Astrocyte (in vitro differentiated cells and primary cell): Measurements from ENCODE around the gene HYDIN. TPM values are rescaled to one million over a fixed set of nuclear protein-coding genes. Genes with fewer than 3 reads are reported as not detected.

Experiments used
- DNase-seq: peaks from one replicate; pipeline ENCODE4 v3.0.0-alpha.2; 2010; ENCODE audit warnings: low read depth
- FAIRE-seq: peaks from 2 replicates; lab custom pipeline; 2011; peaks lifted over from hg19 to GRCh38; lab: Jason Lieb, UNC
- H2AFZ ChIP-seq: 2 replicates; pipeline ENCODE4 v1.6.0; 2012; ENCODE audit warnings: low read depth, low read length, inconsistent platforms
- H3K27ac ChIP-seq: 2 replicates; pipeline ENCODE4 v1.5.1; 2011; ENCODE audit warnings: low read depth, low read length, inconsistent platforms
- H3K27me3 ChIP-seq: 2 replicates; pipeline ENCODE4 v1.6.0; 2011; ENCODE audit warnings: low read length, inconsistent platforms; ENCODE audit not compliant: insufficient read depth
- H3K36me3 ChIP-seq: 2 replicates; pipeline ENCODE4 v1.5.1; 2011; ENCODE audit warnings: low read length, inconsistent platforms; ENCODE audit not compliant: insufficient read depth
- H3K4me1 ChIP-seq: 2 replicates; pipeline ENCODE4 v1.5.1; 2011; ENCODE audit warnings: low read length, inconsistent platforms; ENCODE audit not compliant: insufficient read depth
- H3K4me2 ChIP-seq: 2 replicates; pipeline ENCODE4 v1.6.0; 2012; ENCODE audit warnings: low read length, inconsistent platforms
- H3K4me3 ChIP-seq: 2 replicates; pipeline ENCODE4 v1.5.1; 2011; ENCODE audit warnings: low read depth, mild to moderate bottlenecking, low read length, inconsistent platforms; ENCODE audit not compliant: insufficient read depth
- H3K79me2 ChIP-seq: 2 replicates; pipeline ENCODE4 v1.6.0; 2012; ENCODE audit warnings: mild to moderate bottlenecking, low read length, inconsistent platforms; ENCODE audit not compliant: insufficient read depth
- H3K9ac ChIP-seq: 2 replicates; pipeline ENCODE4 v1.6.0; 2012; ENCODE audit warnings: mild to moderate bottlenecking, low read length, inconsistent platforms
- H3K9me3 ChIP-seq: 2 replicates; pipeline ENCODE4 v1.5.1; 2012; ENCODE audit warnings: low read depth, mild to moderate bottlenecking, low read length, inconsistent platforms; ENCODE audit not compliant: insufficient read depth
- H4K20me1 ChIP-seq: 2 replicates; pipeline ENCODE4 v1.6.0; 2012; ENCODE audit warnings: low read length, inconsistent platforms; ENCODE audit not compliant: insufficient read depth
- H3K27ac Mint-ChIP-seq: one replicate; pipeline ENCODE4 v1.8.0; 2021; ENCODE audit warnings: mild to moderate bottlenecking, mixed read lengths; ENCODE audit not compliant: unreplicated experiment
- H3K27me3 Mint-ChIP-seq: one replicate; pipeline ENCODE4 v1.8.0; 2021; ENCODE audit warnings: low read depth, mixed read lengths; ENCODE audit not compliant: unreplicated experiment
- H3K36me3 Mint-ChIP-seq: one replicate; pipeline ENCODE4 v1.8.0; 2021; ENCODE audit warnings: low read depth, mixed read lengths; ENCODE audit not compliant: unreplicated experiment
- H3K4me1 Mint-ChIP-seq: one replicate; pipeline ENCODE4 v1.8.0; 2021; ENCODE audit warnings: low read depth, mixed read lengths; ENCODE audit not compliant: unreplicated experiment
- H3K4me3 Mint-ChIP-seq: one replicate; pipeline ENCODE4 v1.8.0; 2021; ENCODE audit warnings: mild to moderate bottlenecking, moderate library complexity, mixed read lengths; ENCODE audit not compliant: unreplicated experiment
- H3K9me3 Mint-ChIP-seq: one replicate; pipeline ENCODE4 v1.8.0; 2021; ENCODE audit warnings: mild to moderate bottlenecking, mixed read lengths; ENCODE audit not compliant: unreplicated experiment
- EZH2 ChIP-seq: IDR thresholded peaks from 2 replicates; pipeline ENCODE4 v1.6.1; 2012; ENCODE audit warnings: mild to moderate bottlenecking, low read length, inconsistent platforms; ENCODE audit not compliant: insufficient read depth
- total RNA-seq: library from RNA; stranded (reverse); gene quantifications from 2 replicates; pipeline ENCODE4 v1.2.1, GENCODE V29; 2021
- TF ChIP-seq, protein P1 (sequence below): IDR thresholded peaks from 2 replicates; pipeline ENCODE4 v1.5.1; 2011; ENCODE audit warnings: low read depth, mild to moderate bottlenecking, inconsistent platforms, low read length, moderate library complexity; ENCODE audit not compliant: insufficient read depth

The HYDIN gene
- total RNA-seq, 1 donor from 2014 or later = 1.4 TPM

DNA sequence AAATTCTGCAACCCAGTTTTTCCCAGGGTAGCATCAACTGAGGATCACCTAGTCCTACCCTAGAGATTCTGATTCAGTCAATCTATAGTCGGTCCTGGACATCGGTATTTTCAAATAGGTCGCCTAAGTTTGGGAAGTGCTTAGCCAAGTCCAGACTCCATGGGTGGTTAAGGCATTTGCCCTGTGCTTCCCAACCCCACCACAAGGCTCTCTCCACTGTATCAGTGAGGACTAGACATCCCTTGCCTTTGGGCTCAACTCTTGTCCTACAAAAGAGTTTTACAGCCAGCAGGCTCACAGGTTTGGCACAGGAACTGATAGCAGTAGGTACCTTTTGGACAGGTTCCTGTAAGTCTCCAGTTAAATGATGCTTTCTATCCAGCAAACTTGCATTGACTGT, 13.8 kb downstream of the HYDIN start:
- Histone ChIP-seq H2AFZ (no peak overlapping the region), H3K36me3 (no peaks in the 10 kb centered on the region), H3K79me2 (no peaks in the 10 kb centered on the region), H3K4me3 (no peak overlapping the region), H3K27ac (no peak overlapping the region), H3K9ac (no peak overlapping the region), H3K4me2 (no peak overlapping the region), H3K27me3 (no peaks in the 10 kb centered on the region), H3K4me1 (no peaks in the 10 kb centered on the region), H3K9me3 (no peaks in the 10 kb centered on the region), H4K20me1 (no peaks in the 10 kb centered on the region)
- peaks cover 2% of the 10 kb centered on the region for H3K27me3 Mint-ChIP-seq
- FAIRE-seq (no peak), DNase-seq (no peak)
- TF ChIP-seq, protein P1, sequence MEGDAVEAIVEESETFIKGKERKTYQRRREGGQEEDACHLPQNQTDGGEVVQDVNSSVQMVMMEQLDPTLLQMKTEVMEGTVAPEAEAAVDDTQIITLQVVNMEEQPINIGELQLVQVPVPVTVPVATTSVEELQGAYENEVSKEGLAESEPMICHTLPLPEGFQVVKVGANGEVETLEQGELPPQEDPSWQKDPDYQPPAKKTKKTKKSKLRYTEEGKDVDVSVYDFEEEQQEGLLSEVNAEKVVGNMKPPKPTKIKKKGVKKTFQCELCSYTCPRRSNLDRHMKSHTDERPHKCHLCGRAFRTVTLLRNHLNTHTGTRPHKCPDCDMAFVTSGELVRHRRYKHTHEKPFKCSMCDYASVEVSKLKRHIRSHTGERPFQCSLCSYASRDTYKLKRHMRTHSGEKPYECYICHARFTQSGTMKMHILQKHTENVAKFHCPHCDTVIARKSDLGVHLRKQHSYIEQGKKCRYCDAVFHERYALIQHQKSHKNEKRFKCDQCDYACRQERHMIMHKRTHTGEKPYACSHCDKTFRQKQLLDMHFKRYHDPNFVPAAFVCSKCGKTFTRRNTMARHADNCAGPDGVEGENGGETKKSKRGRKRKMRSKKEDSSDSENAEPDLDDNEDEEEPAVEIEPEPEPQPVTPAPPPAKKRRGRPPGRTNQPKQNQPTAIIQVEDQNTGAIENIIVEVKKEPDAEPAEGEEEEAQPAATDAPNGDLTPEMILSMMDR = no peak
- TF ChIP-seq EZH2 = no peak
- H3K4me1 Mint-ChIP-seq = peaks cover 4% of the 10 kb centered on the region
- H3K27ac Mint-ChIP-seq = no peak overlapping the region
- H3K4me3 Mint-ChIP-seq = no peak overlapping the region
- H3K36me3 Mint-ChIP-seq = no peaks in the 10 kb centered on the region
- no peaks in the 10 kb centered on the region for H3K9me3 Mint-ChIP-seq

- Histone ChIP-seq H3K79me2 (no peaks in the 10 kb centered on the region), H3K9ac (no peak overlapping the region), H3K4me2 (no peak overlapping the region), H3K4me3 (no peak overlapping the region), H3K9me3 (no peaks in the 10 kb centered on the region), H2AFZ (no peak overlapping the region), H3K27ac (no peak overlapping the region), H3K27me3 (no peaks in the 10 kb centered on the region), H4K20me1 (no peaks in the 10 kb centered on the region), H3K4me1 (no peaks in the 10 kb centered on the region), H3K36me3 (no peaks in the 10 kb centered on the region)
- H3K27me3 Mint-ChIP-seq = peaks cover 2% of the 10 kb centered on the region
- no peak overlapping the region for H3K27ac Mint-ChIP-seq
- H3K9me3 Mint-ChIP-seq = no peaks in the 10 kb centered on the region
- H3K36me3 Mint-ChIP-seq = no peaks in the 10 kb centered on the region
- peaks cover 4% of the 10 kb centered on the region for H3K4me1 Mint-ChIP-seq
- DNase-seq (no peak), FAIRE-seq (no peak)
- no peak for TF ChIP-seq EZH2
- TF ChIP-seq, protein P1 = no peak
- no peak overlapping the region for H3K4me3 Mint-ChIP-seq
Observed at GRCh38 chr16:71214746-71215381, 15.7 kb downstream of the HYDIN start.

- H4K20me1 ChIP-seq = no peaks in the 10 kb centered on the region
- H3K4me1 Mint-ChIP-seq = peaks cover 4% of the 10 kb centered on the region
- FAIRE-seq = no peak
- peaks cover 25% of the 10 kb centered on the region for H3K9me3 Mint-ChIP-seq
- H3K27ac ChIP-seq = no peak overlapping the region
- no peak overlapping the region for H3K27ac Mint-ChIP-seq
- no peaks in the 10 kb centered on the region for H3K27me3 Mint-ChIP-seq
- no peak overlapping the region for H3K4me2 ChIP-seq
- no peaks in the 10 kb centered on the region for H3K9me3 ChIP-seq
- no peak for DNase-seq
- no peaks in the 10 kb centered on the region for H3K4me1 ChIP-seq
- peaks cover 2% of the 10 kb centered on the region for H3K36me3 Mint-ChIP-seq
- no peaks in the 10 kb centered on the region for H3K79me2 ChIP-seq
- H3K9ac ChIP-seq = no peak overlapping the region
- TF ChIP-seq EZH2 = no peak
- TF ChIP-seq, protein P1 = no peak
- H3K27me3 ChIP-seq = no peaks in the 10 kb centered on the region
- no peak overlapping the region for H3K4me3 Mint-ChIP-seq
- H3K36me3 ChIP-seq = no peaks in the 10 kb centered on the region
- no peak overlapping the region for H2AFZ ChIP-seq
- no peak overlapping the region for H3K4me3 ChIP-seq
Observed at GRCh38 chr16:71205482-71206131, 24.9 kb downstream of the HYDIN start.
